Breast epithelium (tissue), 3 donors: ENCODE results near the gene NEURL1B.

Experiments
- CTCF ChIP-seq, 3 donors: fragments of 450-650 bp; IDR thresholded peaks; one replicate each; pipeline ENCODE4 v1.5.1; 2016 to 2017; ENCODE audit warnings: antibody characterized with exemption in 3 of 3, mild to moderate bottlenecking in 3 of 3, moderate library complexity in 3 of 3
- POLR2A ChIP-seq: fragments of 450-650 bp; IDR thresholded peaks from one replicate; pipeline ENCODE4 v1.6.1; 2016; ENCODE audit warnings: antibody characterized with exemption, mild to moderate bottlenecking, moderate library complexity
- POLR2AphosphoS5 ChIP-seq, 3 donors: sonication (generic); formaldehyde crosslinking; IDR thresholded peaks; one replicate each; pipeline ENCODE4 v1.6.1; 2017; ENCODE audit warnings: antibody characterized with exemption in 3 of 3

DNA sequence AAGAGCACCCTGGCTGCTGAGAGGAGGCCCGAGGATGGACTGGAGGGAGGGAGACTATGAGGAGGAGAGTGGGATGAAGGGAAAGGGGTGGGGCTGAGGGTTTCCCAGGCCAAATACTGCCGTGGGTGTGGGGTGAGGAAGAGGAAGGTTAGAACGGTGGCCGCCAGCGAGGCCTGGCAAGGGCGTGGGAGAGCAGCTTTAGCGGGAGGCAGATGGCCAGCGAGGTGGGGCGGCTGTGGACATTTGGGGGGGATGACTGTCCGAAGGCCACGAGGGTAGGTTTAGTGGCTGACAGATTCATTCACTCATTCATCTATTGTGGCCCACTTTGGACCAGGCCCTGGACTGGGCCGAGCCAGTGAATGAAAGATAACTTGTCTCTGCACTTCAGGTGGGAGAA lies 47.8 kb upstream of the NEURL1B start:
- no peak for TF ChIP-seq POLR2A
- no peak for TF ChIP-seq CTCF (IDR thresholded peaks at IDR 0.05)
- TF ChIP-seq POLR2AphosphoS5 (IDR thresholded peaks at IDR 0.05) = no peak
